ENCODE data around the gene IFT122. TPM values are rescaled to one million over a fixed set of nuclear protein-coding genes. Genes with fewer than 3 reads are reported as not detected.
"Not testable (repeated sequence)": the region's sequence is repeated elsewhere in the genome, so short reads cannot be mapped to it uniquely, and the experiment has no call there.

Gene IFT122
- total RNA-seq, 1 donor from 2014 or later: 19.2 TPM

DNA sequence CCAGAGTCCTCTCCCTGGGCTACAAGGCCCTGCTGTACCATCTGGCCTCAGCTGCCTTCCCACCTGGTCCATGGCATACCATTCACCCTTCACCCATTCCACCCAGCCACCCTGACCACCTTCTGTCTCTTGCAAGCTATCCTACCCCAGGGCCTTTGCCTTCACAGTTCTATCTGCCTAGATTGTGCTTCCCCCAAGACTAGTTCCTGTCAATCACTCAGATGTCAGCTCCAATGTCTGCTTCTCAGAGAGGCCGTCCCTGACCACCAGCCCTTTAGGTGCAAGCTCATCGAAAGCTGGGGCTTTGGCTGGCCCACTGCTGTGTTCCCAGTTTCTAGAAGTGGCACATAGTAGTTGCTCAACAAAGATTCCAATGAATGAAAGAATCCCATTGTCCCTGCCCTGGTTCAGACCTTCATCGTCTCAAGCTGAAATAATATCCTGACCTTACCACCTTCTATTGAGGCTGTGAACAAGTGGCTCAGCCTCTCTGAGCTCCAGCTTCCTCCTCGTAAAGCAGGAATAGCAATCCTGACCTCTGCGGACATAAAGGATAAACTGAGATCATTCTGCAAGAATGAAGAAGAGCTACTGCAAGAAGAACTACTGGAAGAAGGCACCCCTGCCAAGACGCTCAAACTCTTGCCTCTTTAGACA lies 27.4 kb upstream of the IFT122 start:
- H3K27me3 Mint-ChIP-seq: no peaks in the 10 kb centered on the region
- ChIA-PET POLR2A (interaction anchor here (1.1 to 2.0 kb wide), 2 partner anchors 13 to 27 kb away, joined by 5 to 8 read pairs; partner anchors contain the start of genes IFT122 and MBD4), CTCF (interaction anchor here (1.2 to 1.7 kb wide), 2 partner anchors 13 to 29 kb away, joined by 4 read pairs; no protein-coding TSS in a partner anchor)
- no peaks in the 10 kb centered on the region for H3K9me3 Mint-ChIP-seq
- intact Hi-C loops (cut with micrococcal nuclease): no loop called here
- ATAC-seq (ENCODE audit: low read depth) (no peak), DNase-seq (no peak)
- H3K4me3 Mint-ChIP-seq: no peak overlapping the region
- H3K4me1 Mint-ChIP-seq: peaks cover 19% of the 10 kb centered on the region
- no peak overlapping the region for H3K27ac Mint-ChIP-seq
- TF ChIP-seq, protein P1, sequence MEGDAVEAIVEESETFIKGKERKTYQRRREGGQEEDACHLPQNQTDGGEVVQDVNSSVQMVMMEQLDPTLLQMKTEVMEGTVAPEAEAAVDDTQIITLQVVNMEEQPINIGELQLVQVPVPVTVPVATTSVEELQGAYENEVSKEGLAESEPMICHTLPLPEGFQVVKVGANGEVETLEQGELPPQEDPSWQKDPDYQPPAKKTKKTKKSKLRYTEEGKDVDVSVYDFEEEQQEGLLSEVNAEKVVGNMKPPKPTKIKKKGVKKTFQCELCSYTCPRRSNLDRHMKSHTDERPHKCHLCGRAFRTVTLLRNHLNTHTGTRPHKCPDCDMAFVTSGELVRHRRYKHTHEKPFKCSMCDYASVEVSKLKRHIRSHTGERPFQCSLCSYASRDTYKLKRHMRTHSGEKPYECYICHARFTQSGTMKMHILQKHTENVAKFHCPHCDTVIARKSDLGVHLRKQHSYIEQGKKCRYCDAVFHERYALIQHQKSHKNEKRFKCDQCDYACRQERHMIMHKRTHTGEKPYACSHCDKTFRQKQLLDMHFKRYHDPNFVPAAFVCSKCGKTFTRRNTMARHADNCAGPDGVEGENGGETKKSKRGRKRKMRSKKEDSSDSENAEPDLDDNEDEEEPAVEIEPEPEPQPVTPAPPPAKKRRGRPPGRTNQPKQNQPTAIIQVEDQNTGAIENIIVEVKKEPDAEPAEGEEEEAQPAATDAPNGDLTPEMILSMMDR (IDR thresholded peaks at IDR 0.05): no peak
- no peaks in the 10 kb centered on the region for H3K36me3 Mint-ChIP-seq (ENCODE audit: low read depth)

DNA sequence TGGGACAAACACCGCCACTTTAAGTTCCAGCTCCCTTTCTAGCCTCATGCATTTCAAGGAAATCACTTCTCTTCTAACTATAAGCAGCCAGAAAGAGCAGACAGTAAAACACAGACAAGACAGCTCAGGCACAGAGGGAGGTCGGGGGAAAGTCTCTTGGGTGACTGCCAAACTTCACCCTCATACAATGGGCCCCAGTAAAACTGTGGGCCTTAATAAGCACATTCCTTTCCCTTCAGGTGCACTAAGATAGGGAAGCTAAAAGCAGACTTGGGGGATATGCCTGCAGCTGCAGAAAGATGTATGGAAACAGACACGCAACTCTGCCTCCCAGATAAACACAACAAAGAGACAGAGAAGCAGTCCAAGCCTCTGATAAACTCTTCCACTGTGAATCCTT lies 26.8 kb upstream of the IFT122 start:
- H3K9me3 Mint-ChIP-seq; H3K27me3 Mint-ChIP-seq; H3K4me3 Mint-ChIP-seq; ATAC-seq (ENCODE audit: low read depth); DNase-seq; intact Hi-C loops (cut with micrococcal nuclease); H3K36me3 Mint-ChIP-seq (ENCODE audit: low read depth): not testable (repeated sequence)
- Mint-ChIP-seq H3K4me1 (peaks cover 19% of the 10 kb centered on the region), H3K27ac (peak overlapping the region; percentile 0)
- POLR2A ChIA-PET: interaction anchor here (1.1 to 2.0 kb wide), 2 partner anchors 13 to 26 kb away, joined by 5 to 8 read pairs; partner anchors contain the start of genes IFT122 and MBD4
- CTCF ChIA-PET: interaction anchor here (1.2 to 1.7 kb wide), 2 partner anchors 13 to 30 kb away, joined by 4 read pairs; no protein-coding TSS in a partner anchor

- no peak for DNase-seq
- peak overlapping the region; percentile 44 for H3K27ac Mint-ChIP-seq
- ATAC-seq (ENCODE audit: low read depth): peak; percentile 75
- H3K36me3 Mint-ChIP-seq (ENCODE audit: low read depth): no peaks in the 10 kb centered on the region
- CTCF ChIA-PET: no interaction called here
- no peaks in the 10 kb centered on the region for H3K9me3 Mint-ChIP-seq
- H3K27me3 Mint-ChIP-seq: no peaks in the 10 kb centered on the region
- peaks cover 16% of the 10 kb centered on the region for H3K4me1 Mint-ChIP-seq
- TF ChIP-seq, protein P1 (IDR thresholded peaks at IDR 0.05): no peak
- H3K4me3 Mint-ChIP-seq: no peak overlapping the region
- POLR2A ChIA-PET: interaction anchor here (0.6 to 2.0 kb wide), 4 partner anchors 10 to 131 kb away, joined by 3 to 8 read pairs (median 4); partner anchors contain the start of genes EFCAB12, IFT122 and MBD4
- intact Hi-C loops (cut with micrococcal nuclease): no loop called here
These were observed 26.1 kb upstream of the IFT122 start for GRCh38 chr3:129413687-129414506.

DNA sequence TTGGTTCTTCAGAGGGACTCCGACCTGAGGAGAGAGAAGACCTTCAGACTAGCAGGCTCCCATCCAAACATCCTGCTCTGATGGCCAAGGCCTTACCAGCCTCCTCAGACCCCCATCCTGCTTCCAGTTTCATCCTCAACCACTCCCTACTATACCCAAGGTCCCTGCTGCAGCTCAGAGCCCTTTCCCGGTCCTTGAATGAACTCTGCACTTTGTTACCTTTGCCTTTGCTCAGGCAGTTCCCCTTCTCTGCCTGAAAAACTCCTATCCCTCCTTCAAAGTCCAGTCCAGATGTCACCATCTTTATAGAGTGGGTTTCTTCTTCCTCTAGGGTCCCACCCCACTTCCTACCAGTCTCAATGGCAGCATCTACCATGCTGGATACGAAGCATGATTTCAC lies 24.6 kb upstream of the IFT122 start:
- Mint-ChIP-seq H3K4me3 (no peak overlapping the region), H3K27ac (no peak overlapping the region), H3K36me3 (ENCODE audit: low read depth) (no peaks in the 10 kb centered on the region), H3K27me3 (no peaks in the 10 kb centered on the region), H3K9me3 (no peaks in the 10 kb centered on the region), H3K4me1 (peaks cover 11% of the 10 kb centered on the region)
- TF ChIP-seq, protein P1 (IDR thresholded peaks at IDR 0.05): no peak
- ATAC-seq (ENCODE audit: low read depth) (no peak), DNase-seq (no peak)
- ChIA-PET CTCF (no interaction called here), POLR2A (no interaction called here)
- intact Hi-C loops (cut with micrococcal nuclease): no loop called here

DNA sequence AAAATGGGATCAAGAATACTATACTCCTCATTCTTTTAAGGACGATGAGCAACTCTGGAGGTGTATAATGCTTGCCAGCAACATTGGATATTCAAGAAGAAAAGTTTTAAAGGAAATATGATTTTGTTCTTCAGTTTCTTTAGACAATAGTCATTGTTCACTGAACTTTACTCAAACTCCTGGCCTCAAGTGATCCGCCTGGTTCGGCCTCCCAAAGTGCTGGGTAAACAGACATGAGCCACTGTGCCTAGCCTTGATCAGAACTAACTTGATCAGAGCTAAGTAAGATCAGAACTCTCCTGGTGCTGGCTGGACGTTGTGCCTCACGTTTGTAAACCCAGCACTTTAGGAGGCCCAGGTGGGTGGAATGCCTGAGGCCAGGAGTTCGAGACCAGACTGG lies 24.2 kb upstream of the IFT122 start:
- ATAC-seq (ENCODE audit: low read depth): no peak
- no peaks in the 10 kb centered on the region for H3K27me3 Mint-ChIP-seq
- no peak overlapping the region for H3K27ac Mint-ChIP-seq
- TF ChIP-seq, protein P1 (IDR thresholded peaks at IDR 0.05): no peak
- H3K4me3 Mint-ChIP-seq: no peak overlapping the region
- DNase-seq: no peak
- ChIA-PET POLR2A (interaction anchor here (0.6 kb wide), 1 partner anchor 457 kb away, joined by 11 read pairs; no protein-coding TSS in a partner anchor), CTCF (no interaction called here)
- intact Hi-C loops (cut with micrococcal nuclease): no loop called here
- H3K4me1 Mint-ChIP-seq: peaks cover 11% of the 10 kb centered on the region
- no peaks in the 10 kb centered on the region for H3K9me3 Mint-ChIP-seq
- no peaks in the 10 kb centered on the region for H3K36me3 Mint-ChIP-seq (ENCODE audit: low read depth)
